Measurements from ENCODE around the gene FARS2. TPM values are rescaled to one million over a fixed set of nuclear protein-coding genes. Genes with fewer than 3 reads are reported as not detected.

Gene FARS2
- total and polyA plus RNA-seq, 2 donors (not counting 3 experiments of a cell fraction or from before 2014, with no cell fraction given): 20.2 to 20.5 TPM

DNA sequence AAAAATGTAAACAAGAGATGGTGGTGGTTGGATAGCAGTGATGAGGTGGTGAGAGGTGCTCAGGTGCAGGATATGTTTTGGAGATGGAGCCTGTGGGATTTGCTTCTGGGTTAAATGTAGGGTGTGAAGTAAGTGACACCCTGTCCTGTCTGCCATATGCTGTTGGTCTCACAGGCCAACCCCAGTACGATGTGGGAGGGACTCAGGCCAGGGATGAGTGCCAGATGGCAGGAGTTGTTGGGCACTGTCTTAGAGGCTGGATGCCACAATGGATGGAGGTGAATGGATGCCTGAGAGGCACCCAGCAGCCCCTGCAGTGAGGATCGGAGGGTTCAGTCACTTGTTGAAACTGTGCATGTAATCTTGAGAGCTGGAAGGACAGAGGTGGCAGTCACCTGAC is 486.1 kb downstream of the FARS2 start:
- Histone ChIP-seq H3K27me3 (ENCODE audit: control insufficient read depth in 2 of 2, insufficient read depth in 2 of 2, low read length in 2 of 2) (no peaks in the 10 kb centered on the region), H3K79me2 (ENCODE audit: control insufficient read depth, insufficient read depth, low read length) (no peaks in the 10 kb centered on the region), H4K20me1 (replicated peaks; ENCODE audit: control insufficient read depth, extremely low read depth, insufficient read depth, low read length) (no peaks in the 10 kb centered on the region), H3K36me3 (ENCODE audit: control insufficient read depth in 2 of 2, extremely low read depth in 1 of 2, insufficient read depth in 2 of 2, low read length in 2 of 2) (no peaks in the 10 kb centered on the region), H3K27ac (ENCODE audit: insufficient read depth, low read depth, low read length) (no peak overlapping the region), H2AFZ (ENCODE audit: low read depth, low read length) (no peak overlapping the region), H3K4me3 (replicated peaks in 1 of 3; ENCODE audit: insufficient read depth in 1 of 3, low read depth in 1 of 3, low read length in 3 of 3) (no peak overlapping the region), H3K4me2 (ENCODE audit: insufficient read depth, low read length) (no peak overlapping the region), H3K9me1 (replicated peaks; ENCODE audit: control insufficient read depth, extremely low read depth, insufficient read depth, low read length) (no peaks in the 10 kb centered on the region), H3K9ac (replicated peaks; ENCODE audit: extremely low read depth, insufficient read depth, low read length) (no peak overlapping the region), H3K4me1 (ENCODE audit: control insufficient read depth, extremely low read depth, insufficient read depth, low read length) (no peaks in the 10 kb centered on the region), H3K9me3 (replicated peaks; ENCODE audit: control insufficient read depth, insufficient read depth, low read length) (no peaks in the 10 kb centered on the region)
- POLR2A ChIA-PET: no interaction called here
- intact Hi-C loops (cut with micrococcal nuclease): no loop called here
- TF ChIP-seq, protein P1, sequence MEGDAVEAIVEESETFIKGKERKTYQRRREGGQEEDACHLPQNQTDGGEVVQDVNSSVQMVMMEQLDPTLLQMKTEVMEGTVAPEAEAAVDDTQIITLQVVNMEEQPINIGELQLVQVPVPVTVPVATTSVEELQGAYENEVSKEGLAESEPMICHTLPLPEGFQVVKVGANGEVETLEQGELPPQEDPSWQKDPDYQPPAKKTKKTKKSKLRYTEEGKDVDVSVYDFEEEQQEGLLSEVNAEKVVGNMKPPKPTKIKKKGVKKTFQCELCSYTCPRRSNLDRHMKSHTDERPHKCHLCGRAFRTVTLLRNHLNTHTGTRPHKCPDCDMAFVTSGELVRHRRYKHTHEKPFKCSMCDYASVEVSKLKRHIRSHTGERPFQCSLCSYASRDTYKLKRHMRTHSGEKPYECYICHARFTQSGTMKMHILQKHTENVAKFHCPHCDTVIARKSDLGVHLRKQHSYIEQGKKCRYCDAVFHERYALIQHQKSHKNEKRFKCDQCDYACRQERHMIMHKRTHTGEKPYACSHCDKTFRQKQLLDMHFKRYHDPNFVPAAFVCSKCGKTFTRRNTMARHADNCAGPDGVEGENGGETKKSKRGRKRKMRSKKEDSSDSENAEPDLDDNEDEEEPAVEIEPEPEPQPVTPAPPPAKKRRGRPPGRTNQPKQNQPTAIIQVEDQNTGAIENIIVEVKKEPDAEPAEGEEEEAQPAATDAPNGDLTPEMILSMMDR (IDR thresholded peaks at IDR 0.05; ENCODE audit: extremely low read depth in 1 of 2, insufficient read depth in 1 of 2, low read depth in 1 of 2, low read length in 2 of 2): no peak
- TF ChIP-seq FOS (IDR thresholded peaks at IDR 0.05; ENCODE audit: borderline replicate concordance, insufficient read depth, low read length): no peak
- BruUV-seq (replicated peaks): no TSS peak
- CTCF ChIA-PET: no interaction called here
- DNase-seq (ENCODE audit: low read depth, low spot score) (no peak), FAIRE-seq (no peak)
- dilution Hi-C loops (cut with MboI; ENCODE audit: extremely low pct_ligation_motif_present, low sequenced_read_pairs): no loop called here

DNA sequence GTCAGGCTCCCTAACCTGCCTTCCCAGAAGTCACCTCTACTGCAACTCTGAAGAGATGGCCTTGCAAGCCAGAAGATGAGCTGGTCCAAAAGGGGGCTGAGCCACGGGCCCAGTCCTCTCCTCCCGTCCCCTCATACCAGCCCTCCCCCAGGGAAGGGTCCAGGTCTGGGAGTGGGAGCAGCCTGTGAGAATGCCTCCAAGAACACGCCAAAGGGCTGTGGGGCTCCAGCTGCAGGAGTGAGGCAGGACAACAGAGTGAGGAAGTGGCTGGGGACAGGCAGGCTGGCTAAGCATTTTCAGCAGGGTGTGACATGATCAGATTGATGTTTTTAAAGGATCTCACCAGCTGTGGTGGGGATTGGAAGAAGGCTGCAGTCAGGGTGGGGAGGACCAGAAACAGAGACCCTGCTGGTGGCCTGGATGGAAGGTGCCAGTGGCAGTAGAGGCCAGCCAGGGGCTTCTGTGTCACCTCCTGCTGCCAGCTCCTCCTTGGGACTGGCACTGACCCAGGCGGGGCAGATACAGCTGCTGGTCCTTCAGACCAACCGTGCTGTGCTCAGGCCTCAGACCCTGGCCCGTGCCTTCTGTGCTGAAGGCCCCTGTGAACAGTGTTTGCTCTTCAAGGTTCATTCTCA is 487.8 kb downstream of the FARS2 start:
- H3K27me3 ChIP-seq (ENCODE audit: control insufficient read depth in 2 of 2, insufficient read depth in 2 of 2, low read length in 2 of 2): no peaks in the 10 kb centered on the region
- H3K9me1 ChIP-seq (replicated peaks; ENCODE audit: control insufficient read depth, extremely low read depth, insufficient read depth, low read length): no peaks in the 10 kb centered on the region
- no peaks in the 10 kb centered on the region for H3K4me1 ChIP-seq (ENCODE audit: control insufficient read depth, extremely low read depth, insufficient read depth, low read length)
- DNase-seq (ENCODE audit: low read depth, low spot score) (no peak), FAIRE-seq (no peak)
- no TSS peak for BruUV-seq (replicated peaks)
- dilution Hi-C loops (cut with MboI; ENCODE audit: extremely low pct_ligation_motif_present, low sequenced_read_pairs): no loop called here
- no peak overlapping the region for H3K4me3 ChIP-seq (replicated peaks in 1 of 3; ENCODE audit: insufficient read depth in 1 of 3, low read depth in 1 of 3, low read length in 3 of 3)
- H3K9ac ChIP-seq (replicated peaks; ENCODE audit: extremely low read depth, insufficient read depth, low read length): no peak overlapping the region
- intact Hi-C loops (cut with micrococcal nuclease): no loop called here
- TF ChIP-seq, protein P1 (IDR thresholded peaks at IDR 0.05; ENCODE audit: extremely low read depth in 1 of 2, insufficient read depth in 1 of 2, low read depth in 1 of 2, low read length in 2 of 2): no peak
- TF ChIP-seq, protein P2, sequence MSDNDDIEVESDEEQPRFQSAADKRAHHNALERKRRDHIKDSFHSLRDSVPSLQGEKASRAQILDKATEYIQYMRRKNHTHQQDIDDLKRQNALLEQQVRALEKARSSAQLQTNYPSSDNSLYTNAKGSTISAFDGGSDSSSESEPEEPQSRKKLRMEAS (IDR thresholded peaks at IDR 0.05; ENCODE audit: insufficient read depth, insufficient read length): no peak
- no peak for TF ChIP-seq FOS (IDR thresholded peaks at IDR 0.05; ENCODE audit: borderline replicate concordance, insufficient read depth, low read length)
- TF ChIP-seq MYC (IDR thresholded peaks at IDR 0.05; ENCODE audit: low read depth, low read length): no peak
- no peak for TF ChIP-seq JUN (IDR thresholded peaks at IDR 0.05; ENCODE audit: borderline replicate concordance, insufficient read depth, insufficient read length, low read depth)
- TF ChIP-seq GATA2 (IDR thresholded peaks at IDR 0.05; ENCODE audit: insufficient read depth, insufficient read length, low read depth, low read length): no peak
- TF ChIP-seq POLR2AphosphoS5 (IDR thresholded peaks at IDR 0.05; ENCODE audit: insufficient read depth, low read depth, low read length): no peak
- TF ChIP-seq POLR2A (IDR thresholded peaks at IDR 0.05; ENCODE audit: low read depth, low read length): no peak
- no peak for TF ChIP-seq EZH2 (IDR thresholded peaks at IDR 0.05; ENCODE audit: borderline replicate concordance, low read depth, low read length, severe bottlenecking)
- no peak overlapping the region for H3K4me2 ChIP-seq (ENCODE audit: insufficient read depth, low read length)
- no peak overlapping the region for H2AFZ ChIP-seq (ENCODE audit: low read depth, low read length)
- H3K36me3 ChIP-seq (ENCODE audit: control insufficient read depth in 2 of 2, extremely low read depth in 1 of 2, insufficient read depth in 2 of 2, low read length in 2 of 2): no peaks in the 10 kb centered on the region
- POLR2A ChIA-PET: no interaction called here
- CTCF ChIA-PET: interaction anchor here (1.2 kb wide), 2 partner anchors 13 to 282 kb away, joined by 3 to 5 read pairs; no protein-coding TSS in a partner anchor
- H3K27ac ChIP-seq (ENCODE audit: insufficient read depth, low read depth, low read length): no peak overlapping the region
- no peaks in the 10 kb centered on the region for H3K79me2 ChIP-seq (ENCODE audit: control insufficient read depth, insufficient read depth, low read length)
- H4K20me1 ChIP-seq (replicated peaks; ENCODE audit: control insufficient read depth, extremely low read depth, insufficient read depth, low read length): no peaks in the 10 kb centered on the region
- H3K9me3 ChIP-seq (replicated peaks; ENCODE audit: control insufficient read depth, insufficient read depth, low read length): no peaks in the 10 kb centered on the region
